ENCODE measurements around the gene GPR176.

GRCh38 chr15:39936187-39936586 lies 16.1 kb upstream of the GPR176 start:
- TF ChIP-seq ZBTB7A (IDR thresholded peaks at IDR 0.05; ENCODE audit: low read depth) (no peak), TAF1 (IDR thresholded peaks at IDR 0.05; ENCODE audit: low read depth) (no peak), RAD21 (IDR thresholded peaks at IDR 0.05; ENCODE audit: low read depth) (no peak), CREB1 (IDR thresholded peaks at IDR 0.05; ENCODE audit: low read depth) (no peak), EP300 (IDR thresholded peaks at IDR 0.05; ENCODE audit: borderline replicate concordance) (no peak), CEBPB (IDR thresholded peaks at IDR 0.05) (no peak)

Data from Ishikawa (cell line).